DND-41 (cell line): ENCODE measurements around the gene GADD45GIP1.

Experiments used
- EZH2 ChIP-seq: IDR thresholded peaks from 3 replicates; pipeline ENCODE4 v1.6.1; 2012; ENCODE audit warnings: borderline replicate concordance, low read depth, mild to moderate bottlenecking, moderate library complexity, low read length, inconsistent platforms; ENCODE audit not compliant: severe bottlenecking
- TF ChIP-seq, protein P1 (sequence below): IDR thresholded peaks from 2 replicates; pipeline ENCODE4 v1.5.1; 2012; ENCODE audit warnings: borderline replicate concordance, low read length, moderate library complexity, mild to moderate bottlenecking; ENCODE audit not compliant: poor library complexity, severe bottlenecking; ENCODE audit errors: extremely low read depth

- TF ChIP-seq, protein P1, sequence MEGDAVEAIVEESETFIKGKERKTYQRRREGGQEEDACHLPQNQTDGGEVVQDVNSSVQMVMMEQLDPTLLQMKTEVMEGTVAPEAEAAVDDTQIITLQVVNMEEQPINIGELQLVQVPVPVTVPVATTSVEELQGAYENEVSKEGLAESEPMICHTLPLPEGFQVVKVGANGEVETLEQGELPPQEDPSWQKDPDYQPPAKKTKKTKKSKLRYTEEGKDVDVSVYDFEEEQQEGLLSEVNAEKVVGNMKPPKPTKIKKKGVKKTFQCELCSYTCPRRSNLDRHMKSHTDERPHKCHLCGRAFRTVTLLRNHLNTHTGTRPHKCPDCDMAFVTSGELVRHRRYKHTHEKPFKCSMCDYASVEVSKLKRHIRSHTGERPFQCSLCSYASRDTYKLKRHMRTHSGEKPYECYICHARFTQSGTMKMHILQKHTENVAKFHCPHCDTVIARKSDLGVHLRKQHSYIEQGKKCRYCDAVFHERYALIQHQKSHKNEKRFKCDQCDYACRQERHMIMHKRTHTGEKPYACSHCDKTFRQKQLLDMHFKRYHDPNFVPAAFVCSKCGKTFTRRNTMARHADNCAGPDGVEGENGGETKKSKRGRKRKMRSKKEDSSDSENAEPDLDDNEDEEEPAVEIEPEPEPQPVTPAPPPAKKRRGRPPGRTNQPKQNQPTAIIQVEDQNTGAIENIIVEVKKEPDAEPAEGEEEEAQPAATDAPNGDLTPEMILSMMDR, result no peak
- TF ChIP-seq EZH2, result no peak
Observed at GRCh38 chr19:12936582-12936981, 20.4 kb downstream of the GADD45GIP1 start.
